H9 (cell line): ENCODE data around the gene PLSCR5. TPM values are rescaled to one million over a fixed set of nuclear protein-coding genes. Genes with fewer than 3 reads are reported as not detected.

Experiments
- DNase-seq: peaks from one replicate; pipeline ENCODE4 v3.0.0-alpha.2; 2017
- H2AFZ ChIP-seq: one replicate; pipeline ENCODE4 v1.6.1; 2013; ENCODE audit warnings: mild to moderate bottlenecking, low read length, control low read depth, moderate library complexity
- H2AK5ac ChIP-seq: 2 replicates; pipeline ENCODE4 v1.6.1; 2013; ENCODE audit warnings: low read length, control low read depth, mixed read lengths; ENCODE audit not compliant: insufficient read length
- H2BK120ac ChIP-seq: one replicate; pipeline ENCODE4 v1.6.1; 2013; ENCODE audit warnings: low read depth, mild to moderate bottlenecking, low read length, control low read depth, inconsistent platforms; ENCODE audit not compliant: poor library complexity, severe bottlenecking
- H2BK12ac ChIP-seq: 2 replicates; pipeline ENCODE4 v1.6.1; 2013; ENCODE audit warnings: low read length, control low read depth, mixed read lengths, low read depth; ENCODE audit not compliant: insufficient read length
- H2BK15ac ChIP-seq: 2 replicates; pipeline ENCODE4 v1.6.1; 2013; ENCODE audit warnings: low read depth, low read length, control low read depth
- H2BK20ac ChIP-seq: one replicate; pipeline ENCODE4 v1.6.1; 2013; ENCODE audit warnings: low read depth, mild to moderate bottlenecking, low read length, control low read depth, inconsistent platforms; ENCODE audit not compliant: poor library complexity, severe bottlenecking
- H2BK5ac ChIP-seq: 2 replicates; pipeline ENCODE4 v1.6.1; 2013; ENCODE audit warnings: low read length, control low read depth, mixed read lengths; ENCODE audit not compliant: insufficient read length
- H3K14ac ChIP-seq: 2 replicates; pipeline ENCODE4 v1.6.1; 2013; ENCODE audit warnings: low read length, control low read depth; ENCODE audit not compliant: insufficient read depth
- H3K18ac ChIP-seq: 2 replicates; pipeline ENCODE4 v1.6.1; 2013; ENCODE audit warnings: low read depth, mild to moderate bottlenecking, mixed read lengths, low read length, control low read depth; ENCODE audit not compliant: insufficient read length
- H3K23ac ChIP-seq: 2 replicates; pipeline ENCODE4 v1.6.1; 2013; ENCODE audit warnings: low read length, control low read depth, mixed read lengths, low read depth; ENCODE audit not compliant: insufficient read length
- H3K23me2 ChIP-seq: 2 replicates; pipeline ENCODE4 v1.6.1; 2013; ENCODE audit warnings: low read depth, mild to moderate bottlenecking, mixed read lengths, low read length, control low read depth; ENCODE audit not compliant: insufficient read length, poor library complexity, severe bottlenecking
- H3K27ac ChIP-seq: 2 replicates; pipeline ENCODE4 v1.5.1; 2013; ENCODE audit warnings: low read length, control low read depth, mixed read lengths, low read depth; ENCODE audit not compliant: insufficient read length
- H3K27me3 ChIP-seq: 2 replicates; pipeline ENCODE4 v1.6.1; 2013; ENCODE audit warnings: low read length, control low read depth, inconsistent platforms; ENCODE audit not compliant: insufficient read depth
- H3K4ac ChIP-seq: 2 replicates; pipeline ENCODE4 v1.6.1; 2013; ENCODE audit warnings: low read depth, mild to moderate bottlenecking, control low read depth, inconsistent platforms, low read length, moderate library complexity
- H3K4me1 ChIP-seq: 2 replicates; pipeline ENCODE4 v1.6.1; 2013; ENCODE audit warnings: low read length, control low read depth, inconsistent platforms; ENCODE audit not compliant: insufficient read depth
- H3K4me2 ChIP-seq: 2 replicates; pipeline ENCODE4 v1.6.1; 2013; ENCODE audit warnings: low read length, control low read depth, mixed read lengths; ENCODE audit not compliant: insufficient read length, insufficient read depth
- H3K56ac ChIP-seq: 2 replicates; pipeline ENCODE4 v1.6.1; 2013; ENCODE audit warnings: low read depth, mild to moderate bottlenecking, mixed read lengths, low read length, control low read depth; ENCODE audit not compliant: insufficient read length
- H3K79me1 ChIP-seq: 2 replicates; pipeline ENCODE4 v1.6.1; 2013; ENCODE audit warnings: low read depth, mild to moderate bottlenecking, moderate library complexity, low read length, control low read depth, inconsistent platforms; ENCODE audit not compliant: insufficient read depth, poor library complexity, severe bottlenecking
- H3K79me2 ChIP-seq: 2 replicates; pipeline ENCODE4 v1.6.1; 2013; ENCODE audit warnings: low read length, control low read depth, inconsistent platforms; ENCODE audit not compliant: insufficient read depth
- H3K9ac ChIP-seq: 2 replicates; pipeline ENCODE4 v1.6.1; 2013; ENCODE audit warnings: low read length, control low read depth, mixed read lengths; ENCODE audit not compliant: insufficient read length; ENCODE audit errors: extremely low read depth
- H3K9me3 ChIP-seq: one replicate; pipeline ENCODE4 v1.6.1; 2013; ENCODE audit warnings: low read depth, low read length, inconsistent platforms; ENCODE audit not compliant: control insufficient read depth
- H3T11ph ChIP-seq: one replicate; pipeline ENCODE4 v1.6.1; 2013; ENCODE audit warnings: mild to moderate bottlenecking, low read length, control low read depth, inconsistent platforms
- H4K20me1 ChIP-seq: one replicate; pipeline ENCODE4 v1.6.1; 2013; ENCODE audit not compliant: control insufficient read depth, insufficient read length, insufficient read depth
- H4K5ac ChIP-seq: 2 replicates; pipeline ENCODE4 v1.6.1; 2013; ENCODE audit warnings: low read depth, mild to moderate bottlenecking, mixed read lengths, low read length, control low read depth; ENCODE audit not compliant: insufficient read length
- H4K8ac ChIP-seq: replicated peaks from 2 replicates; pipeline ENCODE4 v1.6.1; 2013; ENCODE audit warnings: low read length, control low read depth, mixed read lengths, low read depth; ENCODE audit not compliant: insufficient read length
- H4K91ac ChIP-seq: 2 replicates; pipeline ENCODE4 v1.6.1; 2013; ENCODE audit warnings: low read depth, mild to moderate bottlenecking, moderate library complexity, mixed read lengths, low read length, control low read depth; ENCODE audit not compliant: insufficient read length
- H3K27ac Mint-ChIP-seq, 3 experiments: 2 replicates in 2 of 3; 3 replicates in 1 of 3; pipeline ENCODE4 v1.8.0; 2020 to 2021; ENCODE audit warnings: mixed read lengths in 3 of 3, mild to moderate bottlenecking in 1 of 3, moderate library complexity in 1 of 3
- H3K27me3 Mint-ChIP-seq: 2 replicates; pipeline ENCODE4 v1.8.0; 2021; ENCODE audit warnings: low read depth, mild to moderate bottlenecking, moderate library complexity, mixed read lengths
- H3K36me3 Mint-ChIP-seq, 3 experiments: 2 replicates in 2 of 3; 3 replicates in 1 of 3; pipeline ENCODE4 v1.8.0; 2020 to 2021; ENCODE audit warnings: low read depth in 3 of 3, mixed read lengths in 3 of 3; ENCODE audit not compliant: insufficient read depth in 1 of 3
- H3K4me1 Mint-ChIP-seq, 2 experiments: 2 replicates each; pipeline ENCODE4 v1.8.0; 2020; ENCODE audit warnings: mixed read lengths in 2 of 2
- H3K4me3 Mint-ChIP-seq, 2 experiments: 2 replicates in 1 of 2; 3 replicates in 1 of 2; pipeline ENCODE4 v1.8.0; 2020 to 2021; ENCODE audit warnings: mild to moderate bottlenecking in 2 of 2, mixed read lengths in 2 of 2, moderate library complexity in 1 of 2
- H3K9me3 Mint-ChIP-seq, 2 experiments: 2 replicates in 1 of 2; 3 replicates in 1 of 2; pipeline ENCODE4 v1.8.0; 2020; ENCODE audit warnings: mild to moderate bottlenecking in 2 of 2, mixed read lengths in 2 of 2, moderate library complexity in 1 of 2
- CTCF ChIP-seq: fragments of 200-600 bp; sonication (generic); conservative IDR thresholded peaks from 3 replicates; pipeline ENCODE4 v1.8.0; 2021; ENCODE audit warnings: antibody characterized with exemption, mild to moderate bottlenecking
- WGBS: extraction: QIAGEN DNeasy Blood & Tissue Kit; methylation state at CpG from one replicate; pipeline ENCODE4 v1.1.7; 2013; ENCODE audit warnings: missing lambda C conversion rate, low lambda C conversion rate, mixed read lengths; ENCODE audit not compliant: insufficient read length; ENCODE audit errors: extremely low coverage; 5-methylcytosine and 5-hydroxymethylcytosine counted together
- total RNA-seq: library from RNA; stranded (reverse); gene quantifications from 2 replicates; pipeline ENCODE4 v1.2.1, GENCODE V29; 2021

Gene PLSCR5
- total RNA-seq, 1 experiment from 2014 or later, result not detected

GRCh38 chr3:146625186-146625775 lies 20.1 kb upstream of the PLSCR5 start:
- H3K9me3 ChIP-seq, result no peaks in the 10 kb centered on the region
- H3K79me2 ChIP-seq, result no peaks in the 10 kb centered on the region
- H3K4me3 Mint-ChIP-seq, result no peak overlapping the region
- no peaks in the 10 kb centered on the region for H3K23me2 ChIP-seq
- H2BK12ac ChIP-seq, result no peak overlapping the region
- H2BK20ac ChIP-seq, result no peak overlapping the region
- no peak overlapping the region for H3K4ac ChIP-seq
- H3K27me3 ChIP-seq, result no peaks in the 10 kb centered on the region
- H2BK5ac ChIP-seq, result no peak overlapping the region
- no peaks in the 10 kb centered on the region for H3K4me1 ChIP-seq
- H3K27ac ChIP-seq, result no peak overlapping the region
- no peak for TF ChIP-seq CTCF
- no peaks in the 10 kb centered on the region for H3K9me3 Mint-ChIP-seq
- H2BK15ac ChIP-seq, result no peak overlapping the region
- H4K20me1 ChIP-seq, result no peaks in the 10 kb centered on the region
- no peaks in the 10 kb centered on the region for H3K36me3 Mint-ChIP-seq
- H2BK120ac ChIP-seq, result no peak overlapping the region
- H2AK5ac ChIP-seq, result no peak overlapping the region
- H3K9ac ChIP-seq, result no peak overlapping the region
- no peak overlapping the region for H3K14ac ChIP-seq
- H4K8ac ChIP-seq, result no peak overlapping the region
- H4K91ac ChIP-seq, result no peak overlapping the region
- no peak overlapping the region for H3K18ac ChIP-seq
- no peaks in the 10 kb centered on the region for H3K79me1 ChIP-seq
- H3K23ac ChIP-seq, result no peak overlapping the region
- no CpG with 5 or more reads among the region's 3 CpGs for WGBS
- no peak overlapping the region for H2AFZ ChIP-seq
- no peak for DNase-seq
- H3K27me3 Mint-ChIP-seq, result no peaks in the 10 kb centered on the region
- no peak overlapping the region for H3K4me2 ChIP-seq
- H3T11ph ChIP-seq, result no peak overlapping the region
- H3K56ac ChIP-seq, result no peak overlapping the region
- no peak overlapping the region for H3K27ac Mint-ChIP-seq
- H3K4me1 Mint-ChIP-seq, result 0 out of 4 replicates have a peak, but pooled peaks cover 0 to 4% of the 10 kb centered on the region in 2 experiments
- no peak overlapping the region for H4K5ac ChIP-seq
